HG03045 (cell line): ENCODE measurements around the gene NUDT16.

Experiments used
- ATAC-seq: cut with Tn5 transposase; IDR thresholded peaks from one replicate; pipeline ENCODE4 v1.9.1; 2021; ENCODE audit warnings: mild to moderate bottlenecking, moderate library complexity; ENCODE audit not compliant: unreplicated experiment

The NUDT16 gene

DNA sequence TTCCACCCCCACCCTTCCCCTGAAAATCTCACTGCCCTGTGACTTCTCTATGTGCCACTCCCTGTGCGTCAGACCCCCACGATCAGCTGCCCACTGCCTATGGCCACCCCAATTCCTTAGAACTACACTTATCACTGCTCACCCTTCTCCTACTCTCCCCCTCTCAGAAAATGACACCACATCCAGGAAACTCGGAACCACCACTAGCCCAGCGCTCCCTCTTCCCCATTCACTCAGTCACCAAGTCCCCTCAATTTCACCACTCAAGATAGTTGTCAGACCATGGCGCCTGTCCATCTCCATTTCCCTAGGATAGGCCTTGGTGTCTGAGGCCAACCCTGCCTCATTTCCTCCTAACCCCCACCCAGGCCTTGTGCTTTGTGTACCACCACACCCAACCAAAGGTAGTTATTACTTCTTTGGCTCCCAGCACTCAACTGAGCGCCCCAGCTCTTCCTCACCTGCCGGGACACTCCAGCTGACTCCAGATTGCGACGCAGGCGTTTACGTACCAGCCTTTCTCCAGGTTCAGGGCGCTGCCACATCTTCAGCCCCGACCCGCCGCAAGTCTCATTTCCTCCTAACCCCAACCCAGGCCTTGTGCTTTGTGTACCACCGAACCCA lies 641 bp upstream of the NUDT16 start:
- peak; percentile 1 for ATAC-seq

DNA sequence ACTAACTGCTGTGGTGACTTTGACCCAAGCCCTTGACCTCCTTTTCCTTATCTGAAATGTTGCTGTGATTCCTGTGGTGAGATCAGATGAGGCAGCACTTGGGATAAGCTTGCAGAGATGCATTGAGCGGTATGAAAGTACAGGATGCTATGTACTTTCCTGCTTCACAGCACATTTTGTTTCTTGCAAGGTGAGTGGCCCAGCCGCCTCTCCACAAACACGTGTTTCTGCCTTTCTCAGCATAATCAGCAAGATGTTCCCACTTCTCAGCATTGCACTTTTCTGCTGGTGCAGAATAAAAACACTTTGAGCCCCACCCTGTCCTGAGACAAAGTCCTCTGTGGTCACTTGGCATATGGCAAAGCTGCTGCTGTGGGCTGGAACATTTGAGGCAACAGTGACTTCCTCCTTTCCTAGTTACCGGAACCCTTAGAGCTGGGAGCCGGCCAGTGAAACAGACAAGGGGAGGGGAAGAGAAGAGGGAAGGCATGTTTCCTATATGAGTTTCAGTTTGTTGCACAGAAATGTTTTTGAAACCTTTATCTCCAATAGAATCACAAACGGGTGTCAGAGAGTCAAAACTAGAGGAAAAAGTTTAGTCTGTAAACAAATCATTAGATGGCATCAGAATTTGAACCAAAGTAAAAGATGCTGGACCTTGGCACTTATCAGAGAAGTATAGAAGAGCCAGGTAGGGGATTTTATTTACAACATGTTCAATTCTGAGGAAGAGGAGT lies 5.0 kb downstream of the NUDT16 start:
- no peak for ATAC-seq

DNA sequence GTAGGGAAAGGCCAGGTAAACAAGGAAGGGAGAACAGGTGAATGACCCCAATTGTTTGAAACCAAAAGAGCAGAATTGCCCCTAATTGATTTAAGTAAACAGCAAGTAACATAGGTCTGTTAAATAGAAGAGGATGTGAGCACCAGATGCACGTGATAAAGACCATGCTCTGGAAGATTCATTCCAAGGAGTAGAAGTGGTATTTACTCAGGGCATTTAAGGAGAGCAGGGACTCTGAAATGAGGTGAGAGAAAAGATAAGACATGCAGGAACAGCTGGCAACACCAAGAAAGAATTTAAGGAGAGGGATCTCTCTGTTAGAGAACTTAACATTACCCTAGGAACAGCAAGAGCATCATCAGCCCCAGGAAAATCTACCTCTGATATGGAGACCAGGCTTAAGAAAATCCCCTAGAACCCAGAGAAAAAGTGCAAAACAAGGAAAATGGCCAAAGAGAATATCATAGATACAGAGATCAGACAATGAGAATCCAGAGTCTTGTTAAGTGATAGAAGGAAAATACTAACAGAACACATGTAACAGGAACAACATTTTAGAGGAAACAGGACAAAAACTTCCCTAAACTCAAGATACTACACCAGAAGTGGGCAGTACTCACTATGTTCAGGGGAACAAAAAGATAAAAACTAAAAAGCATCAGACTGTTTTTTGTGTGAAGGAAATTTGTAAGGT lies 6.4 kb downstream of the NUDT16 start:
- no peak for ATAC-seq

DNA sequence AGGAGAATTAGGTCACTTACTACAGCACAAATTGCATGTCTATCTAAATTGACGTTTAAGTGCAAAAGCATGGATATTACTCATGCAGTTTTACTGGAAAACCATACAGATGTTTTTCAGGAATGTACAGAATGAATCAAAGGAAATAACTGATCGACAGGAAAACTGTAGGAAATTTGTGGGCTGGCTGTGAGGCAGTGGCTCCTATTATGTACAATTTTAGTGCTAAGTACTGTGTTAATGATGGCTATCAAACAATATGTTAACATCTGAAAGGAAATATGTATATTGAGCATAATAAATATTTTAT lies 6.9 kb downstream of the NUDT16 start:
- ATAC-seq = no peak

DNA sequence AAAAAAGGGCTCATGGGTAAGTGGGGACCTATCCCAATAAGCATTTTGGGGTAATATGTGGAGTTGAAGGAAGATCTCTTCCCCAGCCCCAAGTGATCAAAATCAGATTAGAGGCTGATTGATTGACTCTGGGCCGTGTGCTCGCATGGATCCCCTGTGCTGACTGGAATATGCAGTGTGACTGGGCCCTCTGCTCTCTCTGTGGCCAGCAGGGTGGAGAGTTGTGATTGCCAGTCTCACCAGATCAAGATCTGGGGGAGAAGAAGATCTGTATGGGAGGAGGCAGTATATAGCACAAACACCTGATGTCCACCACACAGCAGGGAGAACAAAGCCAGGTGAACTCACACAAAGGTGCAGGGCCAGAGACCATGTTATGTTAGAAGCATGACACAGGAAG lies 8.8 kb downstream of the NUDT16 start:
- no peak for ATAC-seq

DNA sequence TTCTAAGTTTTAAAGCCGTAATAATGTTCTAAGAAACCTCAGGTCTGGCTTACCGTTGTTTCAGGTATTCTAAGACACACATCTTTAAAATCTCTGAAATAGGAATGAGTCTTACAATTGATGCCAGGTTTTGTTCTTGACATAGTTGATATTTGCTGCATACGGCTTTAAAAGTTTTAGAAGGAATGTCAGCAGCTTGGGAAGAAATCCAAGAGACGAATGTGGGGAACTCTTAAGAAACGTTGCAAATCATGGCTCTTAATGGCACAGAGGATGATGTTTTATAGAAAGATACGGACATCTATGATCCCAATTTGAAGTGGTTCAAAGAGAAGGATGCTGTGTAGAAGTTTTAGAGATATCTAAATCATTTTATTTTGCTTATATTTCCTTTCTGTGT lies 11.5 kb downstream of the NUDT16 start:
- ATAC-seq = no peak

DNA sequence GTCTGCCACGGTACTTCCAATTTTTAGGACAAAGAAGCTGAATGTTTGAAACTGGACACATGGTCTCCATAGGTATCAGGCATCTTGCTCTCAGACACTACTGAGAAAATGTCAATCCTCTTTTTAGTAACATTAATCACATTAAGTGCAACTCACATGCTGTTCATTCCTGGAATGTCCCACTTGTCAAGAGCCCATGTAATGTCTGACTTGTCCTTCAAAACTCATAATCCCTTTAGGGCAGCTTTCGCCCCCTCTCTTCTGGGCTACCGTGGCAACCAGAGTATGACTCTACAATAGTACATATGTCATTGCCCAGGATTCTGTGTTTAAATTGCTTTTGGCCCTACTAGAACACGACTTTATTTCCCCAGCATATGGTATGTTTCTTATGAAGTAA lies 12.3 kb downstream of the NUDT16 start:
- no peak for ATAC-seq

DNA sequence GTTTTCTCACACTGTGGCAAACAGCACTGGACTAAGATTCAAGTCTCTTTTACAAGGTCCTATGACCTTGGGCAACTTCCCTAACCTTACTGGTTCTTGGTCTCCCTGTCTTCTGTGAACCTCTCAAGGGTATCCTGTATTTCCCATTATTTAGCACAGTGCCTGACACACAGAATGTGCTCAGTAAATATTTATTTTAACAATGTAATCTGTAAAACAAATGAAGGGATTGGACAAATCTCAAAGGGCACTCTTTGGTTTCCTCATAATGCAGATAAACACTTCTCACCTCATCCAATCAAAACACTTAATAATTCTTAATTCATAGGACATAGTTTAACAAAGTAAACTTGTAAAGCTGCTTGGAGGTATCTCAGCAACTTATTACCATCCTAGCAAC lies 12.8 kb downstream of the NUDT16 start:
- no peak for ATAC-seq

DNA sequence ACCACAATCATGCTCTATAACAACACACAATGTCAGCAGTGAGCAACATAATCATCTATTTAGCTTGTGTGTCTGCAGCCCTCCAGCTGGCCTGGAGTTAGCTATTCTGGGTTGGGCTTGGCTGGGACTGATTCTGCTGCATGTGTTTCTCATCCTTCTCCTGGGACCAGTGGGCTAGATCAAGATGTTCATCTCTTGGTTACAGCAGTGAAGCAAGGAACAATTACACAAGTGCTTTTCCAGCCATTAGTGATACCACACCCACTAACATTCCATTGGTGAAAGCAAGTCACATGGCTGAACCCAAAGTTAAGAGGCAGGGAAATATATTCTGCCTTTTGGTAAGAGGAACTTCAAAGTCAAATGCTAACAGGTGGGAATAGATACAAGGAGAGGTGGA lies 14.6 kb downstream of the NUDT16 start:
- ATAC-seq = no peak

DNA sequence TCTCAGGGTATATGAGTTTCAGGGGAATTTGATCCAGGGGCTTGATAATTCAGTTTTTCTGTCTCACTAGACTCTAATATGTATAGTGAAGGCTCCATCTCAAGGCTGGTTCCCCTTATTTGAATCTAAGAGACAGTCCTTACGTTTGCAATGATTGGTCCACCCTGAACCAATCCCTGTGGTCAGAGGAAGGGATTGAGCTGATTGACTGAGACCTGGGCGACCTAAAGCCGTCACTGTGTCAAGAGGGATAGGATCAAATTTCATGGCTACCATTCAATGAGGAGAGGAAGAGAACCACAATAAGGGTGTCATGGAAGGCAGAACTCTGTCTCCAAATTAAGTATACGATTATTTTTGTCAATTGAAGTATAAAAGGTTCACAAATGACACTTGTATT lies 16.3 kb downstream of the NUDT16 start:
- no peak for ATAC-seq

DNA sequence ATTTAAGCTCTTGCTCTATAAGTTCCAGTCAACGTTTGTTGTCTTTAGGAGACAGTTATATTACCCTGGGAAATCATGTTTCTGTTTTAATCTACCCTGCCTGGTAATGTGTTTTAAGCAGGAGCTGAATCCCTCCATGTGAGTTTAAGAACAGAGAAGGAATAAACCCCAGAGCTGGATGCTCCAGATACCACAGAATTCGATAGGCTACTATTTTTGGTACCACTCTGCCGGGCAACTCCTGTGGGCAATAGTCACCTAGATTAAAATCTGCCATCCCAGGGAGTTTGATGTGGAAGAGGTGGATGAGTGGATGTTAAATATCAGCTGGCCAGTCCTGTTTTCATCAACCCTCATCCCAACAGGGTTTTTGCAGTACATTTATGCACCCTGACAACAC lies 20.4 kb downstream of the NUDT16 start:
- no peak for ATAC-seq

DNA sequence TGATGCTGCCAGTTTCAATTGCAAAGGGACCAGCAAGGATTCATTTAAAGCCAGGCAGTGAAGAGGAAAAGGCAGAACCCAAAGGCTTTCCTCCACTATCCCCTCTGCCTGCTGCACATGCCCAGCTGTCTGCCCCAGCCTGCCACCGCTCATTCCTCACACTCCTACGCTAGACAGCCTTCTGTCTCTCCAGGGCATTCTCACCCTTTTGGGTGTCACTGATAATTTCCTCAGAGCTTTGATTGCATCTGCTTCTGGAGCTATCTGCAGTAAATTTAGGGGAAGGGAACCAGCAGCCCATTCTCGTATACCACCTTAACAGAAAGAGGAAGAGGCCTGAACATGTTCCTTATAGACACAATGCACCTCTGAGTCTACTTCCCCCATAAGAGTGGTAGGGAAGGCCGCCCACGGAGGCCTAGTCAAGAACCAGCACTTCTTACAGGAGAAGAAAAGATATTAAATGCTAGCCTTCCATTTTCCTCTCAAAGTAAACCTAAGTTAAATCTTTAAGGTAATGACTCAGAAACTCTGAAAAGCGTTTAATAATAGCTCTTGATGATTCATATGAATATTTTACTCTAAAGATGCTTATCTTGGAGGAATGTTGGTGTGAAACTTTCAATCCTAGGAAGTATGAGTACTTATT lies 20.9 kb downstream of the NUDT16 start:
- ATAC-seq = no peak

DNA sequence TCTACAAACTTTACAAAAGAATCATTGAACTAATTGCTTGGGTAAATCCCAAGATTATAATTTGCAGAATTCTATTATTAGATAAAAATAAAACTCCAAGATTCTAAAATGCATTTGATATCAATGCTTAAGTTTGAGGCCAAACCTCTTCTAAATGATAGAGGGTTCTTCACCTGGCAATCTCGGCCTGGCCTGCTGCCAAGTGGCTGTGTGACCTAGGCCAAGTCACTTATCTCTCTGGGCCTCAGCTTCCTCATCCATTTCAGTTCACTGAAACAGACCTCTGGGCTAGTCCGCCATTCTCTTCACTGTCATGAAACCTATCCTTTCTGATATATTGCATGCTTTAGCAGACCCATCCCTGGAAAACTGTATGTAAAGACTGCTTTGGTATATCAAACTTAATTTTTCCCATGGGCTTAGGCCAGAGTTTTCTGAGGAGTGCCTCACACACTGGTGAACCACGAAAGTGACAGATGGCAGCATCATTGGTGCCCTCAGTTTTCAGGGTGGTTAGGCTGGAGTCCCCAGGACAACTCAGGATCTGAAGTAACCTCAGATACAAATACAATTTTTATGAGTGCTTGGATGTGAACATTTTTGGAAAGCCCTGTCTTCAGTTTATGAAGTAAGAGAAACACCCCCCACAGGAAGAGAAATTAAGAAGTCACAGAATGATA lies 21.8 kb downstream of the NUDT16 start:
- no peak for ATAC-seq

DNA sequence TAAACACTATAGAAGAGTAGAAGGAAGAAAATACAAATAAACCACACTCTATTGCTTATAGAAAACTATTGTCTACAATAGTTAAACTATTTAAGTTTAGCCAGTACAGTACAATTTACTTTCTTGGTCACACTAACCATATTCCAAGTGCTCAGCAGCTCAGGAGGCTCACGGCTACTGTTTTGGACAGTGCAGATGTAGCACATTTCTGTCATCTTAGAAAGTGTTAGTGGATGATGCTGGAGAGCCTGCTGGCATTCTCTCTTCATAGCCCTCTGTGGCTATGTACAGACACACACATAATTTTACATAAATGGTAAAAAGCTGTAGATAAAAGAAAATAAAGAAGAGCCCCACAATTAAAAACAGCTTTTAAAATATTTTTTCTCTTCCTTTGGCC lies 23.8 kb downstream of the NUDT16 start:
- ATAC-seq = no peak

DNA sequence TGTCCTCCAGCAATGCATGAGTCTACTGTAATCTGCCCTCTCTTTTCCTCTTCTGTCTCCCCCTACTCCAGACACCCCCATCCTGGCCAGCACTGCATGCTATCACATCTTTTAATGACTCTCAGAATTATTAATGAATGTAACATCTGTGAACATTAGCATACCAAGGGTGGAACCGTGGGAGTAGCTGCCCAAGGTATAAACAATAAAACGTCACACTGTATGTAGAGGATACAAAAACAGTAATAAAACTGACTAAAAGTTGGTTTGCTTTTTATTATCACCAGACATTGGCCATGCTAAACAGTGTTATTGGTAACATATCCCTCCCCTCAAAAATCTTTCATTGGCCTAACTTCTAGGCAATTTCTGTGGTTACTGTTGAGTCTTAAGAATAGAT lies 24.7 kb downstream of the NUDT16 start:
- no peak for ATAC-seq

DNA sequence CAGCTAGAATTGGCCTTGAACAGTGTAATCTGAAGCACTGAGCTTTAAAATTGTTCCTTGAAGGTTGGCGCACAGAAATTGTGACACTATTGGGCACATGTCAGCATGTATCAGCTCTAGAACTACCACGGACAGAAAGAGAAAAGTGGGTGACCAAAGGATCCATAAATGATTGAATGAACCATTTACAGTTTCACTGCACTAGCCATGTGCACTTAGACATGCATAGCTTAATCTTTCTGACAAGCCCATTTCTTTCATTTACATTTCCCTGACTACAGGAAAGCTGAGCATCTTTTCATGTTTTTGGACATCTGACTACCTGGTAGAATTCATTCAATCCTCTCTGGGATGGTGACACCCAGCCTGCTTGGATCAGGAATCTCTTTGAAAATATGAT lies 36.2 kb downstream of the NUDT16 start:
- no peak for ATAC-seq

DNA sequence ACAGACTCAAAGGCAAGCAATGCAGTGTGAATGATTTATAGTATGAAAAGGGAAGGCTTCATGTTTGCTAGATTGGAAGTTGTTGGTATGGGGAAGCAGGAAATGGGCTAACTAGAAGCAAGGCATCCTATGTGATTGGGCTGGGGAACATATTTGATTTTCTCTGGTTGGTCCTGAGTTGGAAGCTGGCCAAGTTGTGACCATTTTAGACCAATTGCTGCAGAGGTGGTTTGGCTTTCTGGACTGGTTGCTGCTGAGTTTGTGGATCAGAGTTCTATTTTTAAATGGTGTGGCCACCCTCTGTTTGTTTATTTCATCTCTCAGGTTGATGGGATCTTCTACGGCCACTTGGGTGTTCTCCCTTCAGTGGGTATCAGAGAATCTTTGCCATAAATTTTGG lies 39.7 kb downstream of the NUDT16 start:
- no peak for ATAC-seq

DNA sequence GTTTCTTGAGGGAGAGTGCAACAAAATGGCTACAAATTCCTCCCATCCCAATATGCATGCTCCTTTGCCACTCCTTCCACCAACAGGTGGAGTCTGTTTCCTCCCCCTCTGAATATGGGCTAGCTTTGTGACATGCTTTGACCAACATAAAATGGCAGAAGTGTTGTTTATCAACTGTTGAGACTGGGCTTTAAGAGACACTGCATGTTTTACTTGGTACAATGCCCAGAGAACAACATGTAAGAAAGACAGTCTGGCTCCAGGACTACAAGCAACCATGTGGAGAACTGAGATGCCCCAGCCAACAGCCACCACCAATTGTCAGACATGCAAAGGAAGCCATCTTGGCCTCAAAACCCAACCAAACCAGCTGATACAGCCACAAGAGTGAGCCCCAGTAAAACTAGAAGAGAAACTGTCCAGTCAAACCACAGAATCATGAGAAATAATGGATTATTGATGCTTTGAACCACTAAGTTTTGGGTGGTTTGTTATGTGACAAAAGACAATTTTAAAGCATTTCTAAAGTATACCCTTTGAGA lies 40.5 kb downstream of the NUDT16 start:
- no peak for ATAC-seq

DNA sequence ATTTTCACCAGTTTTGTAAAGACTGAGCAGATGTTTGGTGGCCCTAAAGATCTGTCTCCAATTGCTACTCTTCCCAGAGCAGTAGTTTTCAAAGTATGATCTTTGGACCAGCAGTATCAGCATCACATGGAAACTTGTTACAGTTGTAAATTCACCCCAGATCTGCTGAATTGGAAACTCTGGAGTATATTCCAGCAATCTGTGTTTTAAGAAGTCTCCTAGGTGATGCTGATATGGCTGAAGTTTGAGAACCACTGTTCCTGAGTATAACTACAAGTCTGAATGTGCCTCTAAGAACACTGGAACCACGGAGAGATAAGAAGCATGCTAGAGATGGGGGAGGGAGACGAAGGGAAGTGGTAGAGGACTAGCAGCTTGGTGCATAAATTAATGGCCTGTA lies 45.7 kb downstream of the NUDT16 start:
- no peak for ATAC-seq

DNA sequence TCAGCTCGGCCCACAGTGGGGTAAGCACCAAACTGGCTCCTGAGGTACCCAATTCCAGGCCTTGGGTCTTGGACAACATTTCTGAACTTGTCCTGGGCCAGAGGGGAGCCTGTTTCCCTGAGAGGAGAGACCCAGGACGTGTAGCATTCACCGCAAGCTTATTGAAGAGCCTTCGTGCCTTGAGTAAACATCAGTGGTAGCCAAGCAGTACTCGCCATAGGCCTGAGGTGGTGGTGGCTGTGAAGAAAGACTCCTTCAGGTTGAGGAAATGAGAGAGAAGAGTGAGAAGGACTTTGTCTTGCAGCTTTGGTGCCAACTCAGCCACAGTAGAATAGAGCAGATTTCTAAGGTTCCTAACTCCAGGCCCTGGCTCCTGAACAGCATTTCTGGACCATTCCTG lies 50.2 kb downstream of the NUDT16 start:
- ATAC-seq = no peak

DNA sequence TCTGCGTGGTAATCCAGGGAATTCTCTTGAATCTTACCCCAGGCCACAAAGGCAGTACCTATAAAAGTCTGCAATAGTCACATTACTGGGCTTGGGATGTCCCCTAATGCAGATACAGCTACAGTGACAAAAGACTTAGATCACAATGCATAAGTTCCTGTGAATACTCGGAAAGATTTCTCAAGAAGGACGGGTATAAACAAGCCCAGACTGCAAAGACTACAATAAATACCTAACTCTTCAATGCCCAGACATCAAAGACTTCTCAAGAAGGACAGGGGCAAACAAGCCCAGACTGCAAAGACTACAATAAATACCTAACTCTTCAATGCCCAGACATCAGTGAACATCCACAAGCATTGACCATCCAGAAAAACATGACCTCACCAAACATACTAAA lies 50.9 kb downstream of the NUDT16 start:
- no peak for ATAC-seq
